Neural progenitor cell (in vitro differentiated cells): ENCODE results near the gene TAB2.

ENCODE experiments used
- CTCF ChIP-seq: fragments of 200-600 bp; sonication (generic); IDR thresholded peaks from 2 replicates; pipeline ENCODE4 v1.5.1; 2017; ENCODE audit warnings: antibody characterized with exemption, mild to moderate bottlenecking
- EZH2 ChIP-seq: fragments of 200-600 bp; sonication (generic); IDR thresholded peaks from 2 replicates; pipeline ENCODE4 v1.6.1; 2017; ENCODE audit warnings: antibody characterized with exemption, mild to moderate bottlenecking, moderate library complexity

- TF ChIP-seq CTCF (no peak), EZH2 (no peak)
Observed at GRCh38 chr6:149456311-149457021, 139.0 kb downstream of the TAB2 start.
